Thyroid gland (tissue), 4 donors: ENCODE results near the gene DNAH14.

ENCODE experiments used
- CTCF ChIP-seq, 6 experiments: fragments of 200-600 bp in 3 of 6; fragments of 450-650 bp in 3 of 6; sonication (generic) in 3 of 6; IDR thresholded peaks; one replicate each; pipeline ENCODE4 v1.5.1; 2016 to 2019; ENCODE audit warnings: antibody characterized with exemption in 6 of 6, mild to moderate bottlenecking in 2 of 6, inconsistent platforms in 1 of 6, moderate library complexity in 1 of 6
- POLR2A ChIP-seq, 2 donors: fragments of 450-650 bp; IDR thresholded peaks; one replicate each; pipeline ENCODE4 v1.6.1; 2017; ENCODE audit warnings: antibody characterized with exemption in 2 of 2, mild to moderate bottlenecking in 2 of 2, moderate library complexity in 1 of 2

DNA sequence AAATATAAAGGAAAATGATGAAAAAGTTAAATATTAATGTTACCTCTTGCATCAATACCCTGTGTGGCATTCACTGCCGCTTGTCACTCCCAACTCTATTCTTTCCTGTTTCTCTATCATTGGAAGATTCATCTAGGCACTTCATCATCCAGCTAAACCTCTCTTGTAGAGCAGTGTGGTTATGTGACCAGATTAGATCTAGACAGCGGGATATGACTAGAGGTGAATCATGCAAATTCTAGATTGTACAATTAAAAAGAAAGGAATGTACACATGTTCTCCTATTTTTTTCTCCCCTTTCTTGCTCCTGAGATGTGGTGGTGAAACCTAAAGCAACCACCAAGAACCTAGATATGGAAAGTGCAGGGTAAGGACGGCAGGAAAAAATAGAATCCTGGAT, 324.3 kb downstream of the DNAH14 start:
- TF ChIP-seq POLR2A (IDR thresholded peaks at IDR 0.05): no peak
- TF ChIP-seq CTCF (IDR thresholded peaks at IDR 0.05): no peak
